DMS153 treated with DMSO at 0.1 percent for 48 hours (cell line): ENCODE data around the gene BOD1L1.

ENCODE experiments used
- DNase-seq: peaks from one replicate; lab custom pipeline; 2025; ENCODE audit not compliant: unreplicated experiment; lab: John Stamatoyannopoulos, UW

The BOD1L1 gene

DNA sequence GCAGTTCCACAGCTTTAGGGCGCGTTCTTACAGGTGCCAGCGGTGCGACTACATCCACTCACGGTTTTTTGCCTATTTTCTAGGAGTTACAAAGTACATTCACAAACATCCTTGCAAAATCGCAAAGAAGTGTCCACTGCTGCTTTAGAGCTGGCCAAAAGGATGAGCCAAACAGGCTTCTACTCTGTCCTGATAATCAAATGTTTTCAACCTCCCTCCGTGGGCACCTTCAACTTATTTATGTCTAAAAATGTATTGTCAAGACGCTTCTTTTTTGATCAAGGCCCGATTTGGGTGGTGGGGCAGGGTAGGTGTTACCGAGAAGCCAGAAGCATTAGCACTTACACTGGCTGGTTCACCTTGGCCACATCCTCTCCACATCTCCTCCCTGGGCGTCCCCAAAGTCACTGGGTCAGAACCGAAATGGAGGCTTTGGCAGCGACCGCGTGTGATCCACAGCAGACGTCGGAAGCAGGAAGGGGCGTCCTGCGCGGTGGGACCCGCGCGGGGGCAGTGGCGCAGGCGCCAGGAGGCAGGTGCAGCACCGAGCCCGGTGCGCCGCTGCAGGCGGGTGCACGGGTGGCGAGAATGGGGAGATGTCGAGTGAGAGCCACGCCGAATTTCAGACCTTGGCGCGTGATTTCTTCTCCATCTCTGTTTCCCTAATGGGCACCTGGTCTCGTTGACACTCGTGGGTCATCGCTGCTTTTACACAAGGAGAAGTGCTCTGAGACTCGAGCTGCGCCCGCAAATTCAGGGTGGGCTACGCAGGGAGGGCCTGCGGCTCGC, 100.1 kb downstream of the BOD1L1 start:
- no peak for DNase-seq

DNA sequence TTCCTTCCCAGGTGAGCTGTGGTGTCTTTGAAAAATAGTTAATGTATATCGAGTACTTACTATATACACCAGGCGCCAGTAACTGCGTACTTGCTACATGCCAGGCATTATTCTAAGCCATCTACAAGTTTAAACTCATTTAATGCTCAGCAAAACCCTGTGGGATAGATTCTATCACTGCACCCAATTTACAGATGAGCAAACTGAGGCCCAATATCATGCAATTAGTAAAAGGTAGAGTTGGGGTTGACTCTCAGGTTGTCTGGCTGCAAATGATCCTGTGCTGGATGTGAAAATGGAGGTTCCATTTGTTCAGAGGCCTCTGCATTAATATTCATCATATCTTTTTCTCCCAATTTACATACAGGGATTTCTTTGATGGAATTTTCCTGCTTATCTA, 100.9 kb downstream of the BOD1L1 start:
- no peak for DNase-seq

DNA sequence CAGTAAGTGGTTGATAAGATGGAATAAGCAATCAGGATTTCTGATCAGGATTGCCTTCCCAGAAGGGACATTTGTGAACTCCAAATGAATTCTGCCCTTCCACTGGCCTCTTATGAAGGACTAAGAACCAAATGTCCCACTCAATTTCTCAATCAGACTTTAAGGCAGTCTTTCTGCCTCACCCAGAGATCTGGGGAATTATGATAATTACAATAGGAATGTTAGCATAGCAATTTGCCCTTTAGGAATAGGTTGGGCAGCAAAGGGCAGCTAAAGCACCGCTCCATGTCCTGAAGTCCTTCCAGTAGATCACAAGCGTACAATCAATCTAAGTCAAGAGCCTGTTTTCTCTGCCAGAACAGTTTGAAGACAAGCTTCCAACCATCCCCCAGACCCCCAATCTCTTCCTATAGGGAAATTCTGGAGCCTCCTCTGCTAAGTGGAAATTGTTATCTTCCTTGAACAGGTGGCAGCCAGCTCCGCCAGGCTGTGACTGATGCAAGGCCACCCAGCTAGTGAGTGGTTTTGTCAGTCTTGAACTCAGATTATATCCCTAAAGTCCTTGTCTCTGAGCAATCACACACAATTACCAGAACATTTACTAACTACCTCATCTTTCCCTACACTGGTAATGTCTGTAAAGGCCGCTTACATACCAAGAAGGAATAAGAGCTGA, 101.8 kb downstream of the BOD1L1 start:
- DNase-seq, result no peak

DNA sequence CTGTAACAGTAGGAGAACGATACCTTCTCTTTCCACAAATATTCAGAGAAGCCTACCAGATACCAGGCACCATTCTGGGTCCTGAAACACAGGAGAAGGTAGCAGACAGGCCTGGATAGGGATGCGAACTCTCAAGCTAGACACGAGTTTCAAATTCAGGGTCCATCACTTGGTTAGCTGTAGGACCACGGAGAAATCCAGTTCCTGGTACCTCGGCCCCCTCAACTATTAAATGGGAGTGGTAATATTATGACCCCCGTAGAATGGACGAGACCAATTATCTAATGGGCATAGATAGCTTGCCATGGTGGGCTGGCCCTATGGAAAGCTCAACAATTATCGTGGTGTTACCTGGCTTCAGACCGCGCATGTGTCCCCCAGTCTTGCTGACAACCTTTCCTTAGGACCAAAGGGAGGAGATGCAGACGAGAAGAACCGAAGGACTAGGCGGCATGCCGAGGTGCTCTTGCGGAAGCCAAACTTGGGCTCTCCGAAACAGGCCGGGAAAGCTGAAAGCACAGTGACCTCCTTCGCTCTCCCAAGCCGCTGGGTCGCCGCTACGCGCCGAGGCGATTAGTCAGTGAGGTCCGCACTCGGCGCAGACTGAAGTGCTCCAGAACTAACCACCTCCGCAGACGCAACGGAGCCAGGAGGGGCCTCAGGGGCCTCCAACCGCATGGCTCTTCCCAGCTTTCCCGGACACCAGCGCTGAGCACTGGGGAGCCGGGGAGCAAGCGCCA, 102.9 kb downstream of the BOD1L1 start:
- DNase-seq, result no peak

DNA sequence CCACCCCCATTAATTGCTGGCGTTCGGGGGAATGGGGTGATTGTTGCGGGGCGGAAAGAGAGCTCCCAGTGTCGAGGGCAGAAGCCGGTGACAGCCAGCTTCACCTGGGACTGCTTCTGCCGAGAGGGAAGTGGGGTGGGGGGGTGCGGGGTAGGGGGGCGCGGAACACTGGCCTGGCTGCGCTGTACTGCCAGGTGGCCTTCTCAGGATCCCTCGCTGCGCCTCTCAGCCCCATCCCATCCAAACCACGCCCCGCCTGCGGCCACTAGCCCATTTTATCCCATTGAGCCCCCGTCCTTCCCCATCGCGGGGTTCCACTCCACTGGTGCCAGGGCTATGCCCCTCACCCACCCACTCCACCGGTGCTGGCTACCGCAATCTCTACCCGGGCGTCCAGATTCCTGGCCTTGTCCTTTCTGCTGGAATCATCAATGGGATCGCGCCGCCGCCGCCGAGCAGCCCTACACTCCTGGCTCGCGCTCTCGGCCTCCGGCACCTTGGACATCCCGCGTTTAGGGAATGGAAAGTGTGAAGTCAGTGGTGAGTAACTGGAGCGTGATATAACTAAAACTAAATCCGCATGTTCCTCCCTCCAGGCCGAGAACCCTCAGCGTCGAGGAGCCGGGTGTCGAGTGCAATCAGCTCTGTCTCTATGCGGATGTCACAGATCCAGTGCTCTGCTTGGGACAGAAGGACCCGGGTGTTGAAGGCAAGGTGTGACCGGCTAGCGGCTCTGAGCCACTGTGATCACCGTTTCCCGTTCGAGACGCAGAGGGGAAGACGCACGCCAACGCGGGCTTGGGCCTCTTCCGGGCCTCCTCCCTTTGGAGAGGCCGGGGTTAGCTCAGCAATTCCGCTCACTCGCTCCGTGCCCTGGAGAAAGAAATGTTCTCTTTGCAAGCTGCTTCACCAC, 103.7 kb downstream of the BOD1L1 start:
- no peak for DNase-seq

DNA sequence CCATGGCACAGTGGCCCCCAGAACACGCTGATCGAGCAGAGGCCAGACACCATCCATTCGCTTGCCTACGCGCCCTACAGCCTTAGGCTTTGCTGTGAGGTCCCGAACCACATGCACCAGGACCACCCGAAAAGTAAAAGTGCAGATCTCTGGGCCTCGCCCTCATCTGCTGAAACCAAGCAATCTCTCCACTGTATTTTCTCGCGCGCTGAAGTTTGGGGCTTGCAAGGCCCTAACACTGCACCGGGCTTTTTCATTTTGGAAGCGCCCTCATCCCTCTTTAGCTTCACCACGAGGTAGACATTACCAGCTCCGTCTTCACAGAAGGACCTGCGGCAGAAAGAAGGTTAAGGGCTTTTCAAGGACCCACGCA, 104.4 kb downstream of the BOD1L1 start:
- DNase-seq, result no peak

DNA sequence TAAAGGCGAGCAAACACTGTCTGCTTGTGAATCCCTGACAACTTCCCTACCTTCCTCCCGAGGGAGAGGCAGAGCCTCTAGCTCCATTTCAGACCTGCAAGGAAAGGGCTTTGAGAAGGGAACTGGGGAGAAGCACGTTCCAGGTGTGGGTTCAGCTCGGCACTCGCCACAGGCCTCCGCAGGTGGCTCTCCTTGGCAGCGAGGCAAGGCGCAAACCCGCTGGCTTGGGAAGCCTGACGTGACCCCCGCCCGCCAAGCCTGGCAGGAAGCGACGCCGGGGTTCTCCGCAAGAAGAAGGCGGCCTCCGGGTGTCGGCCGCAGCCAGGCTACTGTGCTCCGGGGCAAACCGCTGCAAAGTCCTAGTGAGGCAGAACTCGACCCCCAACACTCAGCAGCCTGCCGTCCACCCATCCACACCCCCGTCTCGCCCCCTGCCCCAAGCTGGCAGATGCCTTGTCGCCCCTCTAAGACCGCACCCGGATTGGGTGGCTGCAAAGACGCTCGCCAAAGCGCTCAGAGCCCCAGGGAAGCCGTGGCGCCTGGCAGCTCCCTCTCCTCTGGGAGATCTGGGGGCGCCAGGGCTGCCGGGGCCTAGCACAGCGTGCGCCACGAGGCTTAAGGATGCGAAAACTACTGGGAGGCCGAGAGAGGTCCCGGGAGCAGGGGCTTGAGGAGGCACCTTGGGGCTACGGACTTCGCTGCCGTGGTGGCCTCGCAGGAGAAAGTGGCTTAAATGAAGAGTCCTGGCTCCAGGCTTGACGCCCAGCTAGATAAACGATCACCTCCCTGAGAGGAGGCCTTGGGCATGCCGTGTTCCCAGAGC, 105.0 kb downstream of the BOD1L1 start:
- DNase-seq, result no peak

DNA sequence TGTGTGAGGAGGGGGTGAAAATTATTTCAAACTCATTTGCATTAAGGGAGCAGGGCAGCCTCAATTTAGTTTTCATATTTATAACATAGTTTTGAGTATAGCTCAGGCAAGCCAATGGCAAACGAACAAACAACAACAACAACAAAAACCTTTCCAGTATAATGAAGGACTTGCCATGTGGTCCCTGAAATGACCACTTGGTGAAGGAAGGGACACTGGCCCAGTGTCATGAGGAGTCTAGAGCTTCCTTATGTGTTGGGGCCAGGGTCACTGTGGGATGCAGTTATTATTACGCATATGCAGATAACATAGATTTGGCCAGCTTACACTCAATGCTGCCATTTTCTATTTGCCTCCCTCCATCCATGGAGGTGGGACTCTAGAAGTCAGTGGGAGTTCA, 106.5 kb downstream of the BOD1L1 start:
- no peak for DNase-seq
